ENCODE measurements around the gene RAD51B. TPM values are rescaled to one million over a fixed set of nuclear protein-coding genes. Genes with fewer than 3 reads are reported as not detected.

The RAD51B gene
- polyA plus RNA-seq, 3 donors, result 3.6 to 11.6 (median 9.4) TPM

DNA sequence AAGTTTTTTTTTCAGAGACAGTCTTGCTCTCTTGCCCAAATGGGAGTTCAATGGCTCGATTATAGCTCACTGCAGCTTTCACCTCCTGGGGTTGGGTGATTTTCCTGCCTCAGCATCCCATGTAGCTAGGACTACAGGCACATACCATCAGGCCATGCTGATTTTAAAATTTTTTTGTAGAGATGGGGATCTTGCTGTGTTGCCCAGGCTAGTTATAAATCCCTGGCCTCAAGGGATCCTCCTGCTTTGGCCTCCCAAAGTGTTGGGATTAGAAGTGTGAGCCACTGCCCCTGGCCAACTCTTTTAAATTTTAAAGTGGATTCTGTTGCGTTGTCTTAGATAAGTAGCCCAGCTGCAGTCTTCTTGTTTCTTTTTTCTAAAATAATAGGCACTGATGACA lies 115.8 kb downstream of the RAD51B start:
- H2AFZ ChIP-seq (ENCODE audit: insufficient read depth, low read depth, low read length, poor library complexity, severe bottlenecking), result no peak overlapping the region
- Mint-ChIP-seq H3K36me3 (peaks cover 0 to 3% of the 10 kb centered on the region in 2 donors), H3K27me3 (ENCODE audit: low read depth in 3 of 3) (no peaks in the 10 kb centered on the region), H3K9me3 (peaks cover 1 to 12% (median 6%) of the 10 kb centered on the region in 7 donors), H3K27ac (no peak overlapping the region), H3K4me3 (no peak overlapping the region), H3K4me1 (peaks cover 22% of the 10 kb centered on the region)
- no peak overlapping the region for H3K4me3 ChIP-seq (replicated peaks in 1 of 3; ENCODE audit: low read depth in 2 of 3, low read length in 3 of 3)
- H4K20me1 ChIP-seq (ENCODE audit: insufficient read depth, low read length), result no peaks in the 10 kb centered on the region
- TF ChIP-seq, protein P1, sequence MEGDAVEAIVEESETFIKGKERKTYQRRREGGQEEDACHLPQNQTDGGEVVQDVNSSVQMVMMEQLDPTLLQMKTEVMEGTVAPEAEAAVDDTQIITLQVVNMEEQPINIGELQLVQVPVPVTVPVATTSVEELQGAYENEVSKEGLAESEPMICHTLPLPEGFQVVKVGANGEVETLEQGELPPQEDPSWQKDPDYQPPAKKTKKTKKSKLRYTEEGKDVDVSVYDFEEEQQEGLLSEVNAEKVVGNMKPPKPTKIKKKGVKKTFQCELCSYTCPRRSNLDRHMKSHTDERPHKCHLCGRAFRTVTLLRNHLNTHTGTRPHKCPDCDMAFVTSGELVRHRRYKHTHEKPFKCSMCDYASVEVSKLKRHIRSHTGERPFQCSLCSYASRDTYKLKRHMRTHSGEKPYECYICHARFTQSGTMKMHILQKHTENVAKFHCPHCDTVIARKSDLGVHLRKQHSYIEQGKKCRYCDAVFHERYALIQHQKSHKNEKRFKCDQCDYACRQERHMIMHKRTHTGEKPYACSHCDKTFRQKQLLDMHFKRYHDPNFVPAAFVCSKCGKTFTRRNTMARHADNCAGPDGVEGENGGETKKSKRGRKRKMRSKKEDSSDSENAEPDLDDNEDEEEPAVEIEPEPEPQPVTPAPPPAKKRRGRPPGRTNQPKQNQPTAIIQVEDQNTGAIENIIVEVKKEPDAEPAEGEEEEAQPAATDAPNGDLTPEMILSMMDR (IDR thresholded peaks at IDR 0.05), result no peak
- H3K79me2 ChIP-seq (ENCODE audit: insufficient read depth, low read length), result no peaks in the 10 kb centered on the region
- no peak overlapping the region for H3K9ac ChIP-seq (ENCODE audit: insufficient read depth, low read length, poor library complexity, severe bottlenecking)
- no CpG with 5 or more reads among the region's 2 CpGs for WGBS (ENCODE audit: insufficient coverage)
- H3K27me3 ChIP-seq (ENCODE audit: control insufficient read depth in 2 of 2, insufficient read depth in 2 of 2, low read length in 2 of 2), result no peaks in the 10 kb centered on the region
- no peak overlapping the region for H3K4me2 ChIP-seq (replicated peaks; ENCODE audit: extremely low read depth, low read length, poor library complexity, severe bottlenecking)
- H3K27ac ChIP-seq (ENCODE audit: low read depth in 1 of 2, low read length in 2 of 2), result no peak overlapping the region
- peaks cover 3 to 6% of the 10 kb centered on the region in 2 donors for H3K4me1 ChIP-seq (ENCODE audit: control insufficient read depth in 1 of 2, insufficient read depth in 2 of 2, low read length in 2 of 2)
- DNase-seq, result no peak
- H3K9me3 ChIP-seq (replicated peaks in 1 of 2; ENCODE audit: control insufficient read depth in 1 of 2, insufficient read depth in 1 of 2, low read length in 2 of 2), result peaks cover 2 to 6% of the 10 kb centered on the region in 2 donors
- intact Hi-C loops (cut with micrococcal nuclease), result loop anchor here (10.0 kb wide), 2 partner anchors 91 to 101 kb away; no protein-coding TSS in a partner anchor
- H3K36me3 ChIP-seq (replicated peaks in 1 of 2; ENCODE audit: control insufficient read depth in 1 of 2, insufficient read depth in 2 of 2, low read length in 2 of 2), result no peaks in the 10 kb centered on the region

DNA sequence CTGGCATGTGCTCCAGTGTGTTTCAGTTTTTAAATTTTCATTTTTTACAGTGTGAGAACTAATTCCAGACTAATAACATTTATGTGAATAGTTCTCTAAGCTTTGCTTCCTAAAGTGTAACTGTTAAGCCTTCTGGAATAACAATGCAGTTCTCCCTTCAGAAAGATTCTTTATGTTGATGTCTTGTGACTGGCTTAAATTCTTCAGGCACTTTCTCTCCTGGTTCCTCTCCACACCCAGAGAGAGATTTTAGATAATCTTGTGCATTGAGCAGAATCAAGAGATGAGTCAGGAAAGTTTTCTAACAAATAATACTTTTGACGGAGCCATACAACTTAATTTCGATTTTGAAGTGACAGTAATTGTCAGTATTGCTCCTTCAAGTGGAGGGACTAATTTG lies 118.5 kb downstream of the RAD51B start:
- Histone ChIP-seq H4K20me1 (ENCODE audit: insufficient read depth, low read length) (no peaks in the 10 kb centered on the region), H3K4me3 (replicated peaks in 1 of 3; ENCODE audit: low read depth in 2 of 3, low read length in 3 of 3) (no peak overlapping the region), H3K9ac (ENCODE audit: insufficient read depth, low read length, poor library complexity, severe bottlenecking) (no peak overlapping the region), H3K27ac (ENCODE audit: low read depth in 1 of 2, low read length in 2 of 2) (no peak overlapping the region), H3K4me1 (ENCODE audit: control insufficient read depth in 1 of 2, insufficient read depth in 2 of 2, low read length in 2 of 2) (peaks cover 8 to 12% of the 10 kb centered on the region in 2 donors), H2AFZ (ENCODE audit: insufficient read depth, low read depth, low read length, poor library complexity, severe bottlenecking) (no peak overlapping the region), H3K4me2 (replicated peaks; ENCODE audit: extremely low read depth, low read length, poor library complexity, severe bottlenecking) (no peak overlapping the region), H3K79me2 (ENCODE audit: insufficient read depth, low read length) (no peaks in the 10 kb centered on the region), H3K27me3 (ENCODE audit: control insufficient read depth in 2 of 2, insufficient read depth in 2 of 2, low read length in 2 of 2) (no peaks in the 10 kb centered on the region), H3K9me3 (replicated peaks in 1 of 2; ENCODE audit: control insufficient read depth in 1 of 2, insufficient read depth in 1 of 2, low read length in 2 of 2) (no peaks in the 10 kb centered on the region), H3K36me3 (replicated peaks in 1 of 2; ENCODE audit: control insufficient read depth in 1 of 2, insufficient read depth in 2 of 2, low read length in 2 of 2) (no peaks in the 10 kb centered on the region)
- DNase-seq, result no peak
- H3K4me1 Mint-ChIP-seq, result peaks cover 34% of the 10 kb centered on the region
- intact Hi-C loops (cut with micrococcal nuclease), result loop anchor here (10.0 kb wide), 2 partner anchors 93 to 103 kb away; no protein-coding TSS in a partner anchor
- TF ChIP-seq, protein P1 (IDR thresholded peaks at IDR 0.05), result no peak
- H3K27ac Mint-ChIP-seq, result no peak overlapping the region
- H3K36me3 Mint-ChIP-seq, result no peaks in the 10 kb centered on the region
- H3K27me3 Mint-ChIP-seq (ENCODE audit: low read depth in 3 of 3), result no peaks in the 10 kb centered on the region
- WGBS (ENCODE audit: insufficient coverage), result no CpG with 5 or more reads among the region's 2 CpGs
- no peaks in the 10 kb centered on the region for H3K9me3 Mint-ChIP-seq
- H3K4me3 Mint-ChIP-seq, result no peak overlapping the region
